Measurements from ENCODE around the gene SHC3. TPM values are rescaled to one million over a fixed set of nuclear protein-coding genes. Genes with fewer than 3 reads are reported as not detected.

Gene SHC3
- total RNA-seq, 1 donor from 2014 or later: 17.7 TPM

DNA sequence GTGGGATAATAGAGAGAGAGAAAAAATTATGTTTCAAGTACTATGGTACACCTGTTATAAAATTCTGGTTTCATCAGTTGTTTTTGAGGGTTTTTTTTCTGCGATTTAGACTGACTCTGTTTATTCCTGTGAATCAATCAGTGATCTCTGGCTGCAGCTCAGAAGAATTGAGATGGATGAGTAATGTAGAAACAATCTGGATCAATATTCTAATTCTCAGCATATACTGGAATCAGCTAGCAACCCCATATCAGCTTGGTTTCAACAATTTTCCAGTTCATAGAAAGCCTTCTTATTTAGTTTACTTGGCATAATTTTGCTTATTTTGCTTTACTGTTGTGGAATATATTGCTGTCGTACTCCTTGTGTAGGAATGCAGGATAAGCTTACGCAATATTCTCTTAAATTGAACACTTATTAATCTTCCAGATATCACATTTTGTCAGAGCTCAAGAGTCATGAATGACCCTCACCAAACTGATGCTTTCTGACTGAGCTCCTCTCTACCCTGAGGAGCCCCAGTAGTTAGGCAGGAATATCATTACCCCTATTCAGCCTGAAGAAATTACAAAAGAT, 42.9 kb downstream of the SHC3 start:
- peaks cover 46% of the 10 kb centered on the region for H3K36me3 Mint-ChIP-seq (ENCODE audit: low read depth)
- DNase-seq (ENCODE audit: low read depth, low spot score): no peak
- peaks cover 7% of the 10 kb centered on the region for H3K9me3 Mint-ChIP-seq
- no peak overlapping the region for H3K4me3 Mint-ChIP-seq
- H3K27ac Mint-ChIP-seq (ENCODE audit: unreplicated experiment): no peak overlapping the region
- H3K27me3 Mint-ChIP-seq (ENCODE audit: low read depth): no peaks in the 10 kb centered on the region
- no peak for TF ChIP-seq CTCF (conservative IDR thresholded peaks at IDR 0.05)
- H3K4me1 Mint-ChIP-seq: peaks cover 16% of the 10 kb centered on the region

DNA sequence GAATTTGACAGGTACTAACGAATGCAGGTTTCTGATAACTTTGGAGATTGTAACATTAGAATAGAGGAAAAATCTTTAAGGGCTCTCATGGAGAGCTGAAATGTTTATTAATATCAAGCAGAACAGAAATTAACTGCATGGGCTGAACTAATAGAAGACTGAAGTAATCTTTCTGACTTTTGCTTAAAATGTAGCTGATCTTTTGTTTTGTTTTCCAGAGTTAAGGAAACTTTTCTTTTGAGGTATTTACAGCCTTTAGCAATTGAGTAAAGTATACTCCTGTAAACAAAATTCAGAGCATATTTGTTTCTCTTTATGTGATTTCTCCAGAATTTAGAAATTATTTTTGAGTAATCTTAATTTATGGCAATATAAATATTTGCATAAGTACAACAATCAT, 43.9 kb downstream of the SHC3 start:
- H3K27me3 Mint-ChIP-seq (ENCODE audit: low read depth): no peaks in the 10 kb centered on the region
- peaks cover 16% of the 10 kb centered on the region for H3K4me1 Mint-ChIP-seq
- peaks cover 53% of the 10 kb centered on the region for H3K36me3 Mint-ChIP-seq (ENCODE audit: low read depth)
- no peak for TF ChIP-seq CTCF (conservative IDR thresholded peaks at IDR 0.05)
- H3K4me3 Mint-ChIP-seq: no peak overlapping the region
- H3K9me3 Mint-ChIP-seq: peaks cover 11% of the 10 kb centered on the region
- no peak for DNase-seq (ENCODE audit: low read depth, low spot score)
- no peak overlapping the region for H3K27ac Mint-ChIP-seq (ENCODE audit: unreplicated experiment)

GRCh38 chr9:89122949-89123348, 55.7 kb downstream of the SHC3 start:
- H3K36me3 Mint-ChIP-seq (ENCODE audit: low read depth): peaks cover 38% of the 10 kb centered on the region
- no peak overlapping the region for H3K4me3 Mint-ChIP-seq
- H3K4me1 Mint-ChIP-seq: no peaks in the 10 kb centered on the region
- no peak for DNase-seq (ENCODE audit: low read depth, low spot score)
- no peak overlapping the region for H3K27ac Mint-ChIP-seq (ENCODE audit: unreplicated experiment)
- TF ChIP-seq CTCF (conservative IDR thresholded peaks at IDR 0.05): no peak
- peaks cover 21% of the 10 kb centered on the region for H3K9me3 Mint-ChIP-seq
- no peaks in the 10 kb centered on the region for H3K27me3 Mint-ChIP-seq (ENCODE audit: low read depth)

DNA sequence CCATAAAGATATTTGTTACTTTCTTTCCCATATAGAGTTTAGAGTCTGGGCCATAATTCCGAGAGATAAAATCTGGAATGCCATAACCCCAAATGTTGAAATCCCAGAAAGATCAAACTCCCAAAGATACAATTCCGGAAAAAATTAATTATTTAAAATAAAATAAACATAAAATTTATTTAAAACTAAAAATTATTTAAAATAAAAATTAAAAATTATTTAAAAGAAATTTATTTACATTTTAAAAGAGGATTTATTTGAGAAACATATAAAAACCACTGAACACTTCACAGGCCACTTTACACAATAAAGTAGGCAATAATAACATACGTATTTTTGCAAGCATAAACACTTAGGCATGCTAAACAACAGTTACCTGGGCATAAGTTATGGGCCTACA, 57.9 kb downstream of the SHC3 start:
- no peak for TF ChIP-seq CTCF (conservative IDR thresholded peaks at IDR 0.05)
- peaks cover 34% of the 10 kb centered on the region for H3K36me3 Mint-ChIP-seq (ENCODE audit: low read depth)

GRCh38 chr9:89116805-89117192, 61.8 kb downstream of the SHC3 start:
- no peak overlapping the region for H3K4me3 Mint-ChIP-seq
- H3K27me3 Mint-ChIP-seq (ENCODE audit: low read depth): no peaks in the 10 kb centered on the region
- no peak overlapping the region for H3K27ac Mint-ChIP-seq (ENCODE audit: unreplicated experiment)

More for the DNA sequence above, 57.9 kb downstream of the SHC3 start:
- DNase-seq (ENCODE audit: low read depth, low spot score): no peak
- H3K27ac Mint-ChIP-seq (ENCODE audit: unreplicated experiment): no peak overlapping the region
- H3K27me3 Mint-ChIP-seq (ENCODE audit: low read depth): no peaks in the 10 kb centered on the region
- no peaks in the 10 kb centered on the region for H3K4me1 Mint-ChIP-seq
- peaks cover 13% of the 10 kb centered on the region for H3K9me3 Mint-ChIP-seq
- H3K4me3 Mint-ChIP-seq: no peak overlapping the region

More at GRCh38 chr9:89116805-89117192, 61.8 kb downstream of the SHC3 start:
- Mint-ChIP-seq H3K36me3 (ENCODE audit: low read depth) (peaks cover 22% of the 10 kb centered on the region), H3K4me1 (no peaks in the 10 kb centered on the region), H3K9me3 (peaks cover 10% of the 10 kb centered on the region)
- TF ChIP-seq CTCF (conservative IDR thresholded peaks at IDR 0.05): no peak
- DNase-seq (ENCODE audit: low read depth, low spot score): no peak

Data from neural crest cell (in vitro differentiated cells).